ENCODE data around the gene SCAI. TPM values are rescaled to one million over a fixed set of nuclear protein-coding genes. Genes with fewer than 3 reads are reported as not detected.
"Not testable (repeated sequence)": the region's sequence is repeated elsewhere in the genome, so short reads cannot be mapped to it uniquely, and the experiment has no call there.

Gene SCAI
- total RNA-seq, 2 donors from 2014 or later, result 7.2 to 10.5 TPM

- DNase-seq, result no peak
- Mint-ChIP-seq H3K27ac (peak overlapping the region; percentile 41), H3K4me1 (peaks cover 19% of the 10 kb centered on the region), H3K4me3 (no peak overlapping the region), H3K36me3 (ENCODE audit: low read depth) (peaks cover 3% of the 10 kb centered on the region), H3K27me3 (no peaks in the 10 kb centered on the region)
- no peak for ATAC-seq
- no peaks in the 10 kb centered on the region for H3K9me3 ChIP-seq (ENCODE audit: control insufficient read depth, low read length, poor library complexity, severe bottlenecking)
These were observed 26.6 kb upstream of the SCAI start for GRCh38 chr9:125169895-125170294.

GRCh38 chr9:125166762-125167161, 23.4 kb upstream of the SCAI start:
- ATAC-seq (no peak), DNase-seq (no peak)

GRCh38 chr9:125162891-125163290, 19.6 kb upstream of the SCAI start:
- not testable (repeated sequence) for H3K36me3 Mint-ChIP-seq (ENCODE audit: low read depth); ATAC-seq

More at GRCh38 chr9:125166762-125167161, 23.4 kb upstream of the SCAI start:
- H3K9me3 ChIP-seq (ENCODE audit: control insufficient read depth, low read length, poor library complexity, severe bottlenecking), result no peaks in the 10 kb centered on the region
- peak overlapping the region; percentile 11 for H3K27ac Mint-ChIP-seq
- H3K4me1 Mint-ChIP-seq, result peaks cover 9% of the 10 kb centered on the region
- H3K27me3 Mint-ChIP-seq, result no peaks in the 10 kb centered on the region
- no peak overlapping the region for H3K4me3 Mint-ChIP-seq
- peaks cover 3% of the 10 kb centered on the region for H3K36me3 Mint-ChIP-seq (ENCODE audit: low read depth)

GRCh38 chr9:125161284-125161918, 18.1 kb upstream of the SCAI start:
- H3K27ac Mint-ChIP-seq, result peak overlapping the region; percentile 34
- no peaks in the 10 kb centered on the region for H3K9me3 ChIP-seq (ENCODE audit: control insufficient read depth, low read length, poor library complexity, severe bottlenecking)
- H3K4me1 Mint-ChIP-seq, result peaks cover 6% of the 10 kb centered on the region
- DNase-seq (no peak), ATAC-seq (no peak)
- no peak overlapping the region for H3K4me3 Mint-ChIP-seq
- no peaks in the 10 kb centered on the region for H3K36me3 Mint-ChIP-seq (ENCODE audit: low read depth)
- H3K27me3 Mint-ChIP-seq, result no peaks in the 10 kb centered on the region

More at GRCh38 chr9:125162891-125163290, 19.6 kb upstream of the SCAI start:
- not testable (repeated sequence) for DNase-seq; H3K27ac Mint-ChIP-seq; H3K27me3 Mint-ChIP-seq; H3K4me1 Mint-ChIP-seq; H3K9me3 ChIP-seq (ENCODE audit: control insufficient read depth, low read length, poor library complexity, severe bottlenecking)
- H3K4me3 Mint-ChIP-seq, result peak overlapping the region; percentile 47

GRCh38 chr9:125160750-125161149, 17.4 kb upstream of the SCAI start:
- ATAC-seq (no peak), DNase-seq (no peak)
- H3K9me3 ChIP-seq (ENCODE audit: control insufficient read depth, low read length, poor library complexity, severe bottlenecking), result no peaks in the 10 kb centered on the region
- Mint-ChIP-seq H3K27ac (peak overlapping the region; percentile 34), H3K4me1 (peaks cover 6% of the 10 kb centered on the region), H3K36me3 (ENCODE audit: low read depth) (no peaks in the 10 kb centered on the region), H3K27me3 (no peaks in the 10 kb centered on the region), H3K4me3 (no peak overlapping the region)

GRCh38 chr9:125156551-125156950, 13.2 kb upstream of the SCAI start:
- Mint-ChIP-seq H3K36me3 (ENCODE audit: low read depth) (no peaks in the 10 kb centered on the region), H3K4me3 (no peak overlapping the region), H3K27ac (peak overlapping the region; percentile 54), H3K4me1 (peaks cover 4% of the 10 kb centered on the region), H3K27me3 (no peaks in the 10 kb centered on the region)
- no peak for DNase-seq
- ATAC-seq, result no peak
- no peaks in the 10 kb centered on the region for H3K9me3 ChIP-seq (ENCODE audit: control insufficient read depth, low read length, poor library complexity, severe bottlenecking)

GRCh38 chr9:125153712-125154367, 10.5 kb upstream of the SCAI start:
- H3K36me3 Mint-ChIP-seq (ENCODE audit: low read depth), result peaks cover 2% of the 10 kb centered on the region

GRCh38 chr9:125151730-125152129, 8.4 kb upstream of the SCAI start:
- Mint-ChIP-seq H3K27me3 (no peaks in the 10 kb centered on the region), H3K4me3 (no peak overlapping the region), H3K36me3 (ENCODE audit: low read depth) (peaks cover 2% of the 10 kb centered on the region), H3K27ac (no peak overlapping the region), H3K4me1 (peaks cover 4% of the 10 kb centered on the region)
- no peak for ATAC-seq
- DNase-seq, result no peak
- H3K9me3 ChIP-seq (ENCODE audit: control insufficient read depth, low read length, poor library complexity, severe bottlenecking), result no peaks in the 10 kb centered on the region

More at GRCh38 chr9:125153712-125154367, 10.5 kb upstream of the SCAI start:
- ATAC-seq (no peak), DNase-seq (no peak)
- H3K4me1 Mint-ChIP-seq, result peaks cover 2% of the 10 kb centered on the region
- H3K27me3 Mint-ChIP-seq, result no peaks in the 10 kb centered on the region
- no peak overlapping the region for H3K27ac Mint-ChIP-seq
- no peak overlapping the region for H3K4me3 Mint-ChIP-seq
- no peaks in the 10 kb centered on the region for H3K9me3 ChIP-seq (ENCODE audit: control insufficient read depth, low read length, poor library complexity, severe bottlenecking)

GRCh38 chr9:125150349-125151245, 7.3 kb upstream of the SCAI start:
- no peaks in the 10 kb centered on the region for H3K27me3 Mint-ChIP-seq
- H3K4me3 Mint-ChIP-seq, result no peak overlapping the region
- no peaks in the 10 kb centered on the region for H3K9me3 ChIP-seq (ENCODE audit: control insufficient read depth, low read length, poor library complexity, severe bottlenecking)
- DNase-seq (no peak), ATAC-seq (no peak)
- peaks cover 2% of the 10 kb centered on the region for H3K36me3 Mint-ChIP-seq (ENCODE audit: low read depth)
- peaks cover 4% of the 10 kb centered on the region for H3K4me1 Mint-ChIP-seq
- H3K27ac Mint-ChIP-seq, result no peak overlapping the region

- Mint-ChIP-seq H3K4me3 (peak overlapping the region; percentile 3), H3K27me3 (no peaks in the 10 kb centered on the region), H3K36me3 (ENCODE audit: low read depth) (peaks cover 5% of the 10 kb centered on the region), H3K4me1 (peaks cover 11% of the 10 kb centered on the region), H3K27ac (peak overlapping the region; percentile 68)
- DNase-seq, result no peak
- no peak for ATAC-seq
- no peaks in the 10 kb centered on the region for H3K9me3 ChIP-seq (ENCODE audit: control insufficient read depth, low read length, poor library complexity, severe bottlenecking)
These were observed 4.1 kb upstream of the SCAI start for GRCh38 chr9:125147401-125147951.

- ATAC-seq, result no peak
- H3K27me3 Mint-ChIP-seq, result no peaks in the 10 kb centered on the region
- H3K9me3 ChIP-seq (ENCODE audit: control insufficient read depth, low read length, poor library complexity, severe bottlenecking), result no peaks in the 10 kb centered on the region
- peaks cover 13% of the 10 kb centered on the region for H3K4me1 Mint-ChIP-seq
- no peak for DNase-seq
- no peak overlapping the region for H3K4me3 Mint-ChIP-seq
- H3K36me3 Mint-ChIP-seq (ENCODE audit: low read depth), result peaks cover 5% of the 10 kb centered on the region
- H3K27ac Mint-ChIP-seq, result peak overlapping the region; percentile 68
These were observed 2.9 kb upstream of the SCAI start for GRCh38 chr9:125146247-125146646.

- ATAC-seq, result no peak
- Mint-ChIP-seq H3K36me3 (ENCODE audit: low read depth) (peaks cover 5% of the 10 kb centered on the region), H3K27ac (peak overlapping the region; percentile 39), H3K4me1 (peaks cover 13% of the 10 kb centered on the region), H3K27me3 (no peaks in the 10 kb centered on the region), H3K4me3 (no peak overlapping the region)
- no peaks in the 10 kb centered on the region for H3K9me3 ChIP-seq (ENCODE audit: control insufficient read depth, low read length, poor library complexity, severe bottlenecking)
- DNase-seq, result no peak
These were observed 2.1 kb upstream of the SCAI start for GRCh38 chr9:125145425-125145824.
